CD14-positive monocyte (primary cell): ENCODE measurements around the gene HAGHL. TPM values are rescaled to one million over a fixed set of nuclear protein-coding genes. Genes with fewer than 3 reads are reported as not detected.
"Not testable (repeated sequence)": the region's sequence is repeated elsewhere in the genome, so short reads cannot be mapped to it uniquely, and the experiment has no call there.

ENCODE experiments used
- DNase-seq, 3 donors: peaks; one replicate each; pipeline ENCODE4 v3.0.0-alpha.2; 2011 to 2022
- H2AFZ ChIP-seq: 2 replicates; pipeline ENCODE4 v1.6.0; 2012; ENCODE audit warnings: mild to moderate bottlenecking, low read depth, low read length, inconsistent platforms; ENCODE audit not compliant: insufficient read depth, poor library complexity, severe bottlenecking
- H3K27ac ChIP-seq, 2 donors: 1 replicate in 1 of 2; 2 replicates in 1 of 2; pipeline ENCODE4 v1.5.1; 2012 to 2013; ENCODE audit warnings: low read length in 2 of 2, control low read depth in 1 of 2, inconsistent platforms in 1 of 2, low read depth in 1 of 2, mild to moderate bottlenecking in 1 of 2
- H3K27me3 ChIP-seq, 2 donors: one replicate each; pipeline versions ENCODE4 v1.6.0 to v1.6.1; 2011 to 2013; ENCODE audit warnings: low read length in 2 of 2; ENCODE audit not compliant: control insufficient read depth in 2 of 2, insufficient read depth in 2 of 2
- H3K36me3 ChIP-seq, 2 donors: replicated peaks in 1 of 2; 1 replicate in 1 of 2; 2 replicates in 1 of 2; pipeline versions ENCODE4 v1.5.1 to v1.6.1; 2012 to 2013; ENCODE audit warnings: low read length in 2 of 2, control low read depth in 1 of 2, inconsistent platforms in 1 of 2, mild to moderate bottlenecking in 1 of 2; ENCODE audit not compliant: insufficient read depth in 2 of 2, control insufficient read depth in 1 of 2
- H3K4me1 ChIP-seq, 2 donors: 1 replicate in 1 of 2; 2 replicates in 1 of 2; pipeline versions ENCODE4 v1.5.1 to v1.6.1; 2012 to 2013; ENCODE audit warnings: low read length in 2 of 2, control low read depth in 1 of 2, inconsistent platforms in 1 of 2, mild to moderate bottlenecking in 1 of 2, moderate library complexity in 1 of 2; ENCODE audit not compliant: insufficient read depth in 2 of 2, control insufficient read depth in 1 of 2
- H3K4me2 ChIP-seq: replicated peaks from 2 replicates; pipeline ENCODE3; 2012; ENCODE audit warnings: low read length, moderate library complexity, mild to moderate bottlenecking; ENCODE audit not compliant: poor library complexity, severe bottlenecking; ENCODE audit errors: extremely low read depth
- H3K4me3 ChIP-seq, 3 experiments: fragments of 200-600 bp in 1 of 3; sonication (generic) in 1 of 3; replicated peaks in 1 of 3; 1 replicate in 2 of 3; 2 replicates in 1 of 3; pipeline ENCODE4 v1.5.1; 2011 to 2013; ENCODE audit warnings: low read length in 3 of 3, mild to moderate bottlenecking in 3 of 3, control low read depth in 2 of 3, low read depth in 2 of 3, inconsistent platforms in 1 of 3, moderate library complexity in 1 of 3
- H3K79me2 ChIP-seq: 2 replicates; pipeline ENCODE4 v1.6.0; 2012; ENCODE audit warnings: mild to moderate bottlenecking, control low read depth, inconsistent platforms, low read length, moderate library complexity; ENCODE audit not compliant: insufficient read depth
- H3K9ac ChIP-seq: 2 replicates; pipeline ENCODE4 v1.6.0; 2017; ENCODE audit warnings: low read length, mild to moderate bottlenecking; ENCODE audit not compliant: insufficient read depth, poor library complexity, severe bottlenecking
- H3K9me3 ChIP-seq, 2 donors: replicated peaks in 1 of 2; 1 replicate in 1 of 2; 2 replicates in 1 of 2; pipeline versions ENCODE4 v1.5.1 to v1.6.1; 2012 to 2013; ENCODE audit warnings: low read length in 2 of 2, control low read depth in 1 of 2; ENCODE audit not compliant: control insufficient read depth in 1 of 2, insufficient read depth in 1 of 2
- H4K20me1 ChIP-seq: 2 replicates; pipeline ENCODE4 v1.6.0; 2012; ENCODE audit warnings: mild to moderate bottlenecking, low read length, control low read depth, moderate library complexity; ENCODE audit not compliant: insufficient read depth
- H3K27ac Mint-ChIP-seq, 7 donors: one replicate each; pipeline ENCODE4 v1.8.0; 2020; ENCODE audit warnings: mild to moderate bottlenecking in 7 of 7, mixed read lengths in 7 of 7, moderate library complexity in 6 of 7, inconsistent platforms in 2 of 7
- H3K27me3 Mint-ChIP-seq, 3 donors: one replicate each; pipeline ENCODE4 v1.8.0; 2021 to 2022; ENCODE audit warnings: low read depth in 3 of 3, mild to moderate bottlenecking in 3 of 3, mixed read lengths in 3 of 3, moderate library complexity in 3 of 3, inconsistent platforms in 1 of 3
- H3K36me3 Mint-ChIP-seq, 2 donors: one replicate each; pipeline ENCODE4 v1.8.0; 2020; ENCODE audit warnings: mixed read lengths in 2 of 2, inconsistent platforms in 1 of 2, mild to moderate bottlenecking in 1 of 2
- H3K4me1 Mint-ChIP-seq: one replicate; pipeline ENCODE4 v1.8.0; 2020; ENCODE audit warnings: mild to moderate bottlenecking, mixed read lengths
- H3K4me3 Mint-ChIP-seq, 2 donors: one replicate each; pipeline ENCODE4 v1.8.0; 2020; ENCODE audit warnings: mild to moderate bottlenecking in 2 of 2, mixed read lengths in 2 of 2, moderate library complexity in 1 of 2
- H3K9me3 Mint-ChIP-seq, 7 donors: one replicate each; pipeline ENCODE4 v1.8.0; 2020 to 2022; ENCODE audit warnings: mixed read lengths in 7 of 7, mild to moderate bottlenecking in 6 of 7, moderate library complexity in 6 of 7, inconsistent platforms in 2 of 7
- CTCF ChIP-seq: fragments of 200-600 bp; IDR thresholded peaks from one replicate; pipeline ENCODE4 v1.8.0; 2022; ENCODE audit warnings: antibody characterized with exemption, mild to moderate bottlenecking
- WGBS: methylation state at CpG from one replicate; pipeline ENCODE4 v1.1.5; 2013; ENCODE audit warnings: missing lambda C conversion rate; ENCODE audit not compliant: insufficient coverage; 5-methylcytosine and 5-hydroxymethylcytosine counted together
- intact Hi-C, 2 donors: fragments of 100-400 bp; cut with micrococcal nuclease; formaldehyde crosslinking; loops; one replicate each; pipeline versions ENCODE4 v1.15.0 to v1.15.1; 2023
- polyA plus RNA-seq, 3 donors: library from polyadenylated mRNA; depleted of rRNA in 1 of 3; unstranded in 2 of 3; stranded (reverse) in 1 of 3; fragments of 300-500 nt in 2 of 3; fragments of >200 nt in 1 of 3; fragmentation: Illumina TruSeq in 2 of 3; gene quantifications; 1 replicate in 2 of 3; 2 replicates in 1 of 3; pipeline ENCODE4 v1.2.3, GENCODE V29; 2012 to 2021

HAGHL gene
- polyA plus RNA-seq, 3 donors, result 0.60 to 8.9 (median 1.5) TPM

GRCh38 chr16:689175-689897 is 37.6 kb upstream of the HAGHL start:
- peak overlapping the region; percentile 77 to 92 (median 87) for H3K4me3 ChIP-seq
- H2AFZ ChIP-seq, result peak overlapping the region; percentile 86
- H3K27ac Mint-ChIP-seq, result peak overlapping the region in 6 of 7 donors; percentile 74 to 93 (median 85)
- no peak for TF ChIP-seq CTCF
- H3K4me2 ChIP-seq, result peak overlapping the region; percentile 95
- H3K9ac ChIP-seq, result peak overlapping the region; percentile 75
- H3K9me3 ChIP-seq, result peaks cover 0 to 4% of the 10 kb centered on the region in 2 donors
- peaks cover 16% of the 10 kb centered on the region for H3K4me1 Mint-ChIP-seq
- H3K79me2 ChIP-seq, result no peaks in the 10 kb centered on the region
- H3K27me3 ChIP-seq, result peaks cover 15 to 29% of the 10 kb centered on the region in 2 donors
- 89% methylated on average over 24 of the region's 26 CpGs for WGBS
- H3K27ac ChIP-seq, result peak overlapping the region; percentile 70 to 80
- peak overlapping the region; percentile 87 to 94 for H3K4me3 Mint-ChIP-seq
- H3K36me3 ChIP-seq, result peaks cover 0 to 11% of the 10 kb centered on the region in 2 donors
- peaks cover 26 to 43% of the 10 kb centered on the region in 2 donors for H3K4me1 ChIP-seq
- peaks cover 17 to 22% of the 10 kb centered on the region in 2 donors for H3K36me3 Mint-ChIP-seq
- intact Hi-C loops, result no loop called here
- DNase-seq, result peak in 1 of 3 donors; percentile 32
- H4K20me1 ChIP-seq, result peaks cover 4% of the 10 kb centered on the region
- H3K27me3 Mint-ChIP-seq, result peaks cover 31 to 36% (median 32%) of the 10 kb centered on the region in 3 donors
- peaks cover under 1 to 10% (median 6%) of the 10 kb centered on the region in 7 donors for H3K9me3 Mint-ChIP-seq

GRCh38 chr16:691242-691641 is 35.7 kb upstream of the HAGHL start:
- H3K9ac ChIP-seq, H2AFZ ChIP-seq, H3K9me3 ChIP-seq, H3K79me2 ChIP-seq, H4K20me1 ChIP-seq, intact Hi-C loops, H3K4me2 ChIP-seq, H3K4me3 ChIP-seq, DNase-seq, H3K27ac ChIP-seq: not testable (repeated sequence)
- WGBS, result 92% methylated on average over 12 of the region's 16 CpGs
- H3K27ac Mint-ChIP-seq, result peak overlapping the region in 1 of 7 donors; percentile 70
- peaks cover 25% of the 10 kb centered on the region for H3K4me1 Mint-ChIP-seq
- Histone ChIP-seq H3K27me3 (peaks cover 20 to 47% of the 10 kb centered on the region in 2 donors), H3K36me3 (peaks cover 0 to 11% of the 10 kb centered on the region in 2 donors), H3K4me1 (peaks cover 33 to 45% of the 10 kb centered on the region in 2 donors)
- peaks cover 3 to 15% (median 7%) of the 10 kb centered on the region in 7 donors for H3K9me3 Mint-ChIP-seq
- H3K4me3 Mint-ChIP-seq, result peak overlapping the region; percentile 43 to 94
- peaks cover 13 to 19% of the 10 kb centered on the region in 2 donors for H3K36me3 Mint-ChIP-seq
- peaks cover 44 to 54% (median 49%) of the 10 kb centered on the region in 3 donors for H3K27me3 Mint-ChIP-seq
